Activated CD8-positive, alpha-beta memory T cell treated with anti-CD3 and anti-CD28 coated beads, Interleukin-2, amount 10 ng/mL, durations not matched to agents 7 days and 5 days (primary cell): Measurements from ENCODE around the gene CREB5. TPM values are rescaled to one million over a fixed set of nuclear protein-coding genes. Genes with fewer than 3 reads are reported as not detected.

ENCODE experiments used
- ATAC-seq: fragments of 150-1000 bp; cut with Tn5 transposase; one replicate; pipeline ENCODE4 v1.10.0; 2021; ENCODE audit warnings: moderate library complexity
- CTCF ChIA-PET: fragments of 350-600 bp; sonication (Branson Sonifier 250); formaldehyde crosslinking; loops from one replicate; lab custom pipeline; 2021; ENCODE audit warnings: antibody characterized with exemption; lab: Charles Lee
- DNase-seq: peaks from one replicate; pipeline ENCODE4 v3.0.0-alpha.2; 2020
- H3K27ac Mint-ChIP-seq: one replicate; pipeline ENCODE4 v1.8.0; 2021; ENCODE audit warnings: mild to moderate bottlenecking, mixed read lengths
- H3K27me3 Mint-ChIP-seq: one replicate; pipeline ENCODE4 v1.8.0; 2021; ENCODE audit warnings: mixed read lengths
- H3K36me3 Mint-ChIP-seq: one replicate; pipeline ENCODE4 v1.8.0; 2021; ENCODE audit warnings: mild to moderate bottlenecking, mixed read lengths
- H3K4me1 Mint-ChIP-seq: one replicate; pipeline ENCODE4 v1.8.0; 2021; ENCODE audit warnings: mixed read lengths
- H3K4me3 Mint-ChIP-seq: one replicate; pipeline ENCODE4 v1.8.0; 2021; ENCODE audit warnings: mild to moderate bottlenecking, moderate library complexity, mixed read lengths
- H3K9me3 Mint-ChIP-seq: one replicate; pipeline ENCODE4 v1.8.0; 2022; ENCODE audit warnings: low read depth, mixed read lengths
- total RNA-seq, 2 experiments: library from RNA; stranded (reverse); gene quantifications; one replicate each; pipeline ENCODE4 v1.2.3, GENCODE V29; 2021

Gene CREB5
- total RNA-seq, 2 experiments from 2014 or later, result not detected

- Mint-ChIP-seq H3K9me3 (no peaks in the 10 kb centered on the region), H3K4me3 (no peak overlapping the region), H3K4me1 (no peaks in the 10 kb centered on the region), H3K27me3 (peaks cover 22% of the 10 kb centered on the region), H3K36me3 (no peaks in the 10 kb centered on the region), H3K27ac (no peak overlapping the region)
- CTCF ChIA-PET, result no interaction called here
- no peak for DNase-seq
- ATAC-seq, result no peak
These were observed 20.7 kb downstream of the CREB5 start for GRCh38 chr7:28433039-28433438.

GRCh38 chr7:28433699-28434219 is 21.4 kb downstream of the CREB5 start:
- CTCF ChIA-PET, result no interaction called here
- no peak overlapping the region for H3K27ac Mint-ChIP-seq
- H3K9me3 Mint-ChIP-seq, result no peaks in the 10 kb centered on the region
- H3K4me1 Mint-ChIP-seq, result no peaks in the 10 kb centered on the region
- ATAC-seq (no peak), DNase-seq (no peak)
- peaks cover 23% of the 10 kb centered on the region for H3K27me3 Mint-ChIP-seq
- no peak overlapping the region for H3K4me3 Mint-ChIP-seq
- no peaks in the 10 kb centered on the region for H3K36me3 Mint-ChIP-seq

GRCh38 chr7:28434510-28434909 is 22.2 kb downstream of the CREB5 start:
- H3K9me3 Mint-ChIP-seq, result no peaks in the 10 kb centered on the region
- H3K27me3 Mint-ChIP-seq, result peaks cover 29% of the 10 kb centered on the region
- no peaks in the 10 kb centered on the region for H3K4me1 Mint-ChIP-seq
- H3K36me3 Mint-ChIP-seq, result no peaks in the 10 kb centered on the region
- DNase-seq (no peak), ATAC-seq (no peak)
- no peak overlapping the region for H3K27ac Mint-ChIP-seq
- no peak overlapping the region for H3K4me3 Mint-ChIP-seq
- CTCF ChIA-PET, result no interaction called here

GRCh38 chr7:28435152-28435551 is 22.8 kb downstream of the CREB5 start:
- H3K27ac Mint-ChIP-seq, result no peak overlapping the region
- no peak overlapping the region for H3K4me3 Mint-ChIP-seq
- H3K27me3 Mint-ChIP-seq, result peaks cover 26% of the 10 kb centered on the region
- ATAC-seq, result no peak
- CTCF ChIA-PET, result interaction anchor here (0.6 to 0.7 kb wide), 3 partner anchors 120 to 882 kb away, joined by 3 to 4 read pairs (median 3); no protein-coding TSS in a partner anchor
- no peaks in the 10 kb centered on the region for H3K9me3 Mint-ChIP-seq
- H3K36me3 Mint-ChIP-seq, result no peaks in the 10 kb centered on the region
- no peaks in the 10 kb centered on the region for H3K4me1 Mint-ChIP-seq
- no peak for DNase-seq

GRCh38 chr7:28435732-28436378 is 23.5 kb downstream of the CREB5 start:
- CTCF ChIA-PET, result interaction anchor here (0.6 to 0.7 kb wide), 2 partner anchors 121 to 883 kb away, joined by 3 read pairs; no protein-coding TSS in a partner anchor
- ATAC-seq (no peak), DNase-seq (no peak)
- Mint-ChIP-seq H3K4me3 (no peak overlapping the region), H3K27me3 (peaks cover 26% of the 10 kb centered on the region), H3K27ac (no peak overlapping the region), H3K9me3 (no peaks in the 10 kb centered on the region), H3K36me3 (no peaks in the 10 kb centered on the region), H3K4me1 (no peaks in the 10 kb centered on the region)

- no peaks in the 10 kb centered on the region for H3K36me3 Mint-ChIP-seq
- H3K27ac Mint-ChIP-seq, result no peak overlapping the region
- H3K4me1 Mint-ChIP-seq, result no peaks in the 10 kb centered on the region
- no peak for DNase-seq
- H3K27me3 Mint-ChIP-seq, result peaks cover 27% of the 10 kb centered on the region
- no peak for ATAC-seq
- peaks cover 2% of the 10 kb centered on the region for H3K9me3 Mint-ChIP-seq
- CTCF ChIA-PET, result no interaction called here
- H3K4me3 Mint-ChIP-seq, result no peak overlapping the region
These were observed 27.8 kb downstream of the CREB5 start for GRCh38 chr7:28440055-28440601.

- ATAC-seq (no peak), DNase-seq (no peak)
- H3K27ac Mint-ChIP-seq, result no peak overlapping the region
- H3K27me3 Mint-ChIP-seq, result peaks cover 18% of the 10 kb centered on the region
- H3K9me3 Mint-ChIP-seq, result peaks cover 2% of the 10 kb centered on the region
- CTCF ChIA-PET, result no interaction called here
- H3K36me3 Mint-ChIP-seq, result no peaks in the 10 kb centered on the region
- H3K4me3 Mint-ChIP-seq, result no peak overlapping the region
- no peaks in the 10 kb centered on the region for H3K4me1 Mint-ChIP-seq
These were observed 30.5 kb downstream of the CREB5 start for GRCh38 chr7:28442540-28443420.

GRCh38 chr7:28446131-28446530 is 33.8 kb downstream of the CREB5 start:
- CTCF ChIA-PET, result no interaction called here
- ATAC-seq (no peak), DNase-seq (no peak)
- Mint-ChIP-seq H3K36me3 (no peaks in the 10 kb centered on the region), H3K27me3 (peaks cover 24% of the 10 kb centered on the region), H3K4me3 (no peak overlapping the region), H3K27ac (no peak overlapping the region), H3K4me1 (no peaks in the 10 kb centered on the region), H3K9me3 (peaks cover 2% of the 10 kb centered on the region)

GRCh38 chr7:28447071-28447470 is 34.8 kb downstream of the CREB5 start:
- peaks cover 2% of the 10 kb centered on the region for H3K9me3 Mint-ChIP-seq
- no peaks in the 10 kb centered on the region for H3K4me1 Mint-ChIP-seq
- H3K27ac Mint-ChIP-seq, result no peak overlapping the region
- no peak overlapping the region for H3K4me3 Mint-ChIP-seq
- ATAC-seq (no peak), DNase-seq (no peak)
- CTCF ChIA-PET, result no interaction called here
- H3K27me3 Mint-ChIP-seq, result peaks cover 22% of the 10 kb centered on the region
- H3K36me3 Mint-ChIP-seq, result no peaks in the 10 kb centered on the region

- Mint-ChIP-seq H3K27ac (no peak overlapping the region), H3K36me3 (no peaks in the 10 kb centered on the region)
These were observed 36.4 kb downstream of the CREB5 start for GRCh38 chr7:28448708-28449107.

GRCh38 chr7:28452681-28453080 is 40.4 kb downstream of the CREB5 start:
- Mint-ChIP-seq H3K4me1 (no peaks in the 10 kb centered on the region), H3K4me3 (no peak overlapping the region), H3K27me3 (peaks cover 15% of the 10 kb centered on the region), H3K27ac (no peak overlapping the region), H3K9me3 (no peaks in the 10 kb centered on the region), H3K36me3 (no peaks in the 10 kb centered on the region)
- DNase-seq, result no peak
- ATAC-seq, result no peak
- CTCF ChIA-PET, result no interaction called here

More at GRCh38 chr7:28448708-28449107, 36.4 kb downstream of the CREB5 start:
- CTCF ChIA-PET, result no interaction called here
- no peaks in the 10 kb centered on the region for H3K9me3 Mint-ChIP-seq
- H3K4me1 Mint-ChIP-seq, result no peaks in the 10 kb centered on the region
- no peak overlapping the region for H3K4me3 Mint-ChIP-seq
- H3K27me3 Mint-ChIP-seq, result peaks cover 15% of the 10 kb centered on the region
- DNase-seq (no peak), ATAC-seq (no peak)

- Mint-ChIP-seq H3K4me3 (no peak overlapping the region), H3K9me3 (no peaks in the 10 kb centered on the region), H3K36me3 (no peaks in the 10 kb centered on the region), H3K4me1 (no peaks in the 10 kb centered on the region), H3K27ac (no peak overlapping the region), H3K27me3 (peaks cover 5% of the 10 kb centered on the region)
- CTCF ChIA-PET, result no interaction called here
- DNase-seq, result no peak
- no peak for ATAC-seq
These were observed 43.2 kb downstream of the CREB5 start for GRCh38 chr7:28455486-28455885.

- H3K4me1 Mint-ChIP-seq, result no peaks in the 10 kb centered on the region
- peaks cover 2% of the 10 kb centered on the region for H3K27me3 Mint-ChIP-seq
- CTCF ChIA-PET, result no interaction called here
- H3K36me3 Mint-ChIP-seq, result no peaks in the 10 kb centered on the region
- ATAC-seq (no peak), DNase-seq (no peak)
- H3K9me3 Mint-ChIP-seq, result no peaks in the 10 kb centered on the region
- H3K4me3 Mint-ChIP-seq, result no peak overlapping the region
- no peak overlapping the region for H3K27ac Mint-ChIP-seq
These were observed 43.7 kb downstream of the CREB5 start for GRCh38 chr7:28456044-28456443.
